Neural cell (in vitro differentiated cells): ENCODE data around the gene MAD2L2.

Experiments used
- EP300 ChIP-seq: fragments of 450-650 bp; conservative IDR thresholded peaks from 2 replicates; pipeline ENCODE4 v1.6.1; 2014; ENCODE audit warnings: antibody characterized with exemption, mild to moderate bottlenecking, moderate library complexity; ENCODE audit not compliant: poor library complexity, severe bottlenecking
- EZH2 ChIP-seq: fragments of 200-600, 300-800 bp; shearing (Covaris generic), sonication (generic); IDR thresholded peaks from 2 replicates; pipeline ENCODE4 v1.6.1; 2014; ENCODE audit warnings: antibody characterized with exemption, low read length, borderline replicate concordance, mild to moderate bottlenecking; ENCODE audit not compliant: insufficient read depth, poor library complexity, severe bottlenecking
- MXI1 ChIP-seq: fragments of 450-650 bp; conservative IDR thresholded peaks from 2 replicates; pipeline ENCODE4 v1.6.1; 2014; ENCODE audit warnings: antibody characterized with exemption, mild to moderate bottlenecking; ENCODE audit not compliant: poor library complexity, severe bottlenecking
- POLR2AphosphoS5 ChIP-seq: IDR thresholded peaks from 2 replicates; pipeline ENCODE4 v1.6.1; 2012
- RAD21 ChIP-seq: fragments of 450-650 bp; conservative IDR thresholded peaks from 2 replicates; pipeline ENCODE4 v1.6.1; 2014; ENCODE audit warnings: antibody characterized with exemption, mild to moderate bottlenecking, moderate library complexity
- SMC3 ChIP-seq: fragments of 450-650 bp; conservative IDR thresholded peaks from 2 replicates; pipeline ENCODE4 v1.6.1; 2014; ENCODE audit warnings: antibody characterized with exemption, mild to moderate bottlenecking, moderate library complexity; ENCODE audit not compliant: poor library complexity
- TAF1 ChIP-seq: IDR thresholded peaks from 2 replicates; pipeline ENCODE4 v1.6.1; 2012; ENCODE audit warnings: low read depth
- TF ChIP-seq, protein P1 (sequence below): fragments of 450-650 bp; IDR thresholded peaks from 2 replicates; pipeline ENCODE4 v1.5.1; 2014; ENCODE audit warnings: antibody characterized with exemption, mild to moderate bottlenecking, moderate library complexity; ENCODE audit not compliant: poor library complexity, severe bottlenecking
- TF ChIP-seq, protein P2 (sequence below): IDR thresholded peaks from 2 replicates; pipeline ENCODE4 v1.6.1; 2012; ENCODE audit warnings: borderline replicate concordance

- TF ChIP-seq, protein P1, sequence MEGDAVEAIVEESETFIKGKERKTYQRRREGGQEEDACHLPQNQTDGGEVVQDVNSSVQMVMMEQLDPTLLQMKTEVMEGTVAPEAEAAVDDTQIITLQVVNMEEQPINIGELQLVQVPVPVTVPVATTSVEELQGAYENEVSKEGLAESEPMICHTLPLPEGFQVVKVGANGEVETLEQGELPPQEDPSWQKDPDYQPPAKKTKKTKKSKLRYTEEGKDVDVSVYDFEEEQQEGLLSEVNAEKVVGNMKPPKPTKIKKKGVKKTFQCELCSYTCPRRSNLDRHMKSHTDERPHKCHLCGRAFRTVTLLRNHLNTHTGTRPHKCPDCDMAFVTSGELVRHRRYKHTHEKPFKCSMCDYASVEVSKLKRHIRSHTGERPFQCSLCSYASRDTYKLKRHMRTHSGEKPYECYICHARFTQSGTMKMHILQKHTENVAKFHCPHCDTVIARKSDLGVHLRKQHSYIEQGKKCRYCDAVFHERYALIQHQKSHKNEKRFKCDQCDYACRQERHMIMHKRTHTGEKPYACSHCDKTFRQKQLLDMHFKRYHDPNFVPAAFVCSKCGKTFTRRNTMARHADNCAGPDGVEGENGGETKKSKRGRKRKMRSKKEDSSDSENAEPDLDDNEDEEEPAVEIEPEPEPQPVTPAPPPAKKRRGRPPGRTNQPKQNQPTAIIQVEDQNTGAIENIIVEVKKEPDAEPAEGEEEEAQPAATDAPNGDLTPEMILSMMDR, result no peak
- TF ChIP-seq POLR2AphosphoS5 (no peak), EZH2 (no peak), SMC3 (no peak), RAD21 (no peak), TAF1 (no peak), MXI1 (no peak), EP300 (no peak)
- TF ChIP-seq, protein P2, sequence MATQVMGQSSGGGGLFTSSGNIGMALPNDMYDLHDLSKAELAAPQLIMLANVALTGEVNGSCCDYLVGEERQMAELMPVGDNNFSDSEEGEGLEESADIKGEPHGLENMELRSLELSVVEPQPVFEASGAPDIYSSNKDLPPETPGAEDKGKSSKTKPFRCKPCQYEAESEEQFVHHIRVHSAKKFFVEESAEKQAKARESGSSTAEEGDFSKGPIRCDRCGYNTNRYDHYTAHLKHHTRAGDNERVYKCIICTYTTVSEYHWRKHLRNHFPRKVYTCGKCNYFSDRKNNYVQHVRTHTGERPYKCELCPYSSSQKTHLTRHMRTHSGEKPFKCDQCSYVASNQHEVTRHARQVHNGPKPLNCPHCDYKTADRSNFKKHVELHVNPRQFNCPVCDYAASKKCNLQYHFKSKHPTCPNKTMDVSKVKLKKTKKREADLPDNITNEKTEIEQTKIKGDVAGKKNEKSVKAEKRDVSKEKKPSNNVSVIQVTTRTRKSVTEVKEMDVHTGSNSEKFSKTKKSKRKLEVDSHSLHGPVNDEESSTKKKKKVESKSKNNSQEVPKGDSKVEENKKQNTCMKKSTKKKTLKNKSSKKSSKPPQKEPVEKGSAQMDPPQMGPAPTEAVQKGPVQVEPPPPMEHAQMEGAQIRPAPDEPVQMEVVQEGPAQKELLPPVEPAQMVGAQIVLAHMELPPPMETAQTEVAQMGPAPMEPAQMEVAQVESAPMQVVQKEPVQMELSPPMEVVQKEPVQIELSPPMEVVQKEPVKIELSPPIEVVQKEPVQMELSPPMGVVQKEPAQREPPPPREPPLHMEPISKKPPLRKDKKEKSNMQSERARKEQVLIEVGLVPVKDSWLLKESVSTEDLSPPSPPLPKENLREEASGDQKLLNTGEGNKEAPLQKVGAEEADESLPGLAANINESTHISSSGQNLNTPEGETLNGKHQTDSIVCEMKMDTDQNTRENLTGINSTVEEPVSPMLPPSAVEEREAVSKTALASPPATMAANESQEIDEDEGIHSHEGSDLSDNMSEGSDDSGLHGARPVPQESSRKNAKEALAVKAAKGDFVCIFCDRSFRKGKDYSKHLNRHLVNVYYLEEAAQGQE, result no peak
These were observed 23.9 kb upstream of the MAD2L2 start for GRCh38 chr1:11704691-11705475.
